ENCODE results near the gene TP53I11. TPM values are rescaled to one million over a fixed set of nuclear protein-coding genes. Genes with fewer than 3 reads are reported as not detected.

The TP53I11 gene
- total RNA-seq, 1 donor from 2014 or later = 23.1 TPM

DNA sequence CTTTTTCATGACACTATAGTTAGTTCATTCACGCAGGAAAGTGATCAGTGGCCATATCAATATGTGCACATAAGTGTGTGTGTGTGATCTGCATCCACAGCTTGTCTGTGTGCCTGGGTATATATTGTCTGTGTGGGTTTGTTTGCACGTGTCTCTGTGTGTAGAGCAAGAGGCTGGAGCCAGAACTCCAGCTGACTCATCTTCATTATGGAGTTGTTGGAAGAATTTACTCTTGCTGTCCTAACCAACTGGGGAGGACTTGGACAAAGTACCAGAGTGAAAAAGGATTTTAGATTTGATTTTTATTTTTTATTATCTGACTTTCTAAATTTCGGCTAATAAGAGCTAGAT is 63.9 kb downstream of the TP53I11 start:
- Histone ChIP-seq H3K9ac (no peak overlapping the region), H3K79me2 (ENCODE audit: low read depth) (no peaks in the 10 kb centered on the region), H3K4me2 (no peak overlapping the region), H3K27ac (no peak overlapping the region), H3K4me1 (peaks cover 57% of the 10 kb centered on the region), H2AFZ (replicated peaks) (no peak overlapping the region), H3K27me3 (peaks cover 11% of the 10 kb centered on the region), H3F3A (ENCODE audit: low read depth) (peaks cover 17% of the 10 kb centered on the region), H3K4me3 (no peak overlapping the region), H3K9me3 (ENCODE audit: low read depth) (no peaks in the 10 kb centered on the region), H3K36me3 (no peaks in the 10 kb centered on the region), H4K20me1 (ENCODE audit: low read depth) (peaks cover 36% of the 10 kb centered on the region)
- H3K4me3 Mint-ChIP-seq = no peak overlapping the region
- no peak for DNase-seq (ENCODE audit: low spot score)
- peaks cover 86% of the 10 kb centered on the region for H3K4me1 Mint-ChIP-seq
- H3K27ac Mint-ChIP-seq = peak overlapping the region; percentile 90
- TF ChIP-seq, protein P1, sequence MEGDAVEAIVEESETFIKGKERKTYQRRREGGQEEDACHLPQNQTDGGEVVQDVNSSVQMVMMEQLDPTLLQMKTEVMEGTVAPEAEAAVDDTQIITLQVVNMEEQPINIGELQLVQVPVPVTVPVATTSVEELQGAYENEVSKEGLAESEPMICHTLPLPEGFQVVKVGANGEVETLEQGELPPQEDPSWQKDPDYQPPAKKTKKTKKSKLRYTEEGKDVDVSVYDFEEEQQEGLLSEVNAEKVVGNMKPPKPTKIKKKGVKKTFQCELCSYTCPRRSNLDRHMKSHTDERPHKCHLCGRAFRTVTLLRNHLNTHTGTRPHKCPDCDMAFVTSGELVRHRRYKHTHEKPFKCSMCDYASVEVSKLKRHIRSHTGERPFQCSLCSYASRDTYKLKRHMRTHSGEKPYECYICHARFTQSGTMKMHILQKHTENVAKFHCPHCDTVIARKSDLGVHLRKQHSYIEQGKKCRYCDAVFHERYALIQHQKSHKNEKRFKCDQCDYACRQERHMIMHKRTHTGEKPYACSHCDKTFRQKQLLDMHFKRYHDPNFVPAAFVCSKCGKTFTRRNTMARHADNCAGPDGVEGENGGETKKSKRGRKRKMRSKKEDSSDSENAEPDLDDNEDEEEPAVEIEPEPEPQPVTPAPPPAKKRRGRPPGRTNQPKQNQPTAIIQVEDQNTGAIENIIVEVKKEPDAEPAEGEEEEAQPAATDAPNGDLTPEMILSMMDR (IDR thresholded peaks at IDR 0.05) = no peak
- TF ChIP-seq EZH2 (IDR thresholded peaks at IDR 0.05) = no peak
- no peak for TF ChIP-seq EZH2phosphoT487 (IDR thresholded peaks at IDR 0.05)
- peaks cover 2% of the 10 kb centered on the region for H3K27me3 Mint-ChIP-seq (ENCODE audit: insufficient read depth, low read depth)
- no peaks in the 10 kb centered on the region for H3K9me3 Mint-ChIP-seq
- peaks cover 2% of the 10 kb centered on the region for H3K36me3 Mint-ChIP-seq

DNA sequence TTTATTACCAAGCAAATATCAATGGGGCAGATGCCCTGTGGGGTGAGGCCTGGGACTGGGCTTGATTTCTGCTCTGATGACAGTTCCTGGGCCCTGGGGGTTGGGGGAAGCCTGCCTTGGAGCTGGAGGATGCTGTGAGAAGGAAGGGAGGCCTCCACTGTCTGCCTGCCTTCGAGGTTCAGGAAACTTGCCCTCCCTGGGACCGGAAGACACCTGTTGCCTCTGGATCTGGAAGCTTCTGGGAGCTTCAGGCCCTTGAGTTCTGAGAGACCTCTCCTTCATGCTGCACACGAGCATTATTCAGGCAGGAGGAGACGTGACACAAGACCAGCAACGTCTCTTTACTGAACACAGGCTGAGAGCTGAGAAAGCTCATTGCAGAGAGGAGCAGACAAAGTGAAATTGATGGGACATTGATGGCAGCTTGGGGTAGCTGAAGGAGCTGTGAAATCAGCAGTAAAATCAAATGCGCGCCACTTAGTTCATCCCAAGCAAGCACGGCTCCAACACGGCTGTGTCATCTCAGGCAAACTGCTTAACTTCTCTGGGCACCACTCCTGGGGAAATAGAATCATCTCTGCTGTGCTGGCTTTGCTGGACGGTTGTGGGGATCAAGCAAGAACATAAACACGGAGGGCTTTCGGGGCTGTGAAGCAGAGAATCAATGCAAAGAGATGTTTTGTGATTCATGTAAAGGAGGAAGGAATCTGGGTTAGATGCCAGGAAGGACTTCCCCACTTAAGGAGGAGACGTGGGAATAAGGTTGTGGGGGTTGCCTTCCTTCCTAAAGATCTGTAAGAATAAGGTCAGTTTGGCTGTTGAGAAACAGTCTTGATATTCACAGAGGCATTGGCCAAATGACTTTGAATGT is 64.5 kb downstream of the TP53I11 start:
- peaks cover 83% of the 10 kb centered on the region for H3K4me1 Mint-ChIP-seq
- Histone ChIP-seq H2AFZ (replicated peaks) (no peak overlapping the region), H3K27ac (no peak overlapping the region), H3K36me3 (no peaks in the 10 kb centered on the region), H3K4me3 (no peak overlapping the region), H3K4me2 (peak overlapping the region; percentile 14), H4K20me1 (ENCODE audit: low read depth) (peaks cover 34% of the 10 kb centered on the region), H3K4me1 (peaks cover 59% of the 10 kb centered on the region), H3K79me2 (ENCODE audit: low read depth) (no peaks in the 10 kb centered on the region), H3K27me3 (peaks cover 5% of the 10 kb centered on the region), H3K9me3 (ENCODE audit: low read depth) (no peaks in the 10 kb centered on the region), H3K9ac (no peak overlapping the region), H3F3A (ENCODE audit: low read depth) (peaks cover 17% of the 10 kb centered on the region)
- H3K4me3 Mint-ChIP-seq = peak overlapping the region; percentile 58
- no peaks in the 10 kb centered on the region for H3K9me3 Mint-ChIP-seq
- peaks cover 2% of the 10 kb centered on the region for H3K36me3 Mint-ChIP-seq
- H3K27me3 Mint-ChIP-seq (ENCODE audit: insufficient read depth, low read depth) = peaks cover 2% of the 10 kb centered on the region
- H3K27ac Mint-ChIP-seq = peak overlapping the region; percentile 90
- no peak for DNase-seq (ENCODE audit: low spot score)
- TF ChIP-seq, protein P1 (IDR thresholded peaks at IDR 0.05) = no peak
- no peak for TF ChIP-seq EZH2phosphoT487 (IDR thresholded peaks at IDR 0.05)

DNA sequence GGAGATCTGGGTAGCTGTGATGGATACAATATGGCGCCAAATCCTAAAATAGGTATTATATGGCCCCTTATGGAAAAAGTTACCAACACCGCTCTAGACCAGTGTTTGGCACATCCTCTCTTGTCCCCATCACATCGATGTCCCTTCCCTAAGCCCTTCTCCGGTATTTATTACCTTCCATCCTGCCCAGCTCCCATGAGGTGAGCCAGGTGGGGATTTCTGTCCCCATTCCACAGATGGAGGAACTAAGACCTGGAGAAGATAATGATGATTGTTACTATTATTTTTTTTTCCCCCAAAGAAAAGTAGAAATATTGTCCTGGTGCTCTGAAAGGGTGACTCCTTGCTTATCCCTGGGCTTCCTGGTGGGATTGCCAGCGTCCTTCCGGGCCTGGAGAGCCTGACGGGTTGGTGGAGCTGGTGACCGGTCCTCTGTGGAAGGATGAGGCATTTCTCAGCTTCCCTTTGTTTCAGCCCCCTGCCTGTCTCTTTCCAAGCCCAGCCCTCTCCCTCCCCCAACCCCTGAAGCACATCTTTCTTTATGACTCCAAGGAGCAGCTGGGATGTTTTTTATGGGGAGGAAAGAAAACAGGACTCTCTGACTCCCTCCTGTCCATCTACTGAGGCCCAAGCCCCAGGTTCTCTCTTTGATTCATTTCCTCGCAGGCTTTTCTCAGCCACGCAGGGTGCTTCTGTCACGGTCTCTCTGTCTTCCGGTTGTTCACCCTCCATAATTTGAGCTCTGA is 65.4 kb downstream of the TP53I11 start:
- H3K4me3 Mint-ChIP-seq = peak overlapping the region; percentile 58
- peaks cover 2% of the 10 kb centered on the region for H3K36me3 Mint-ChIP-seq
- H3F3A ChIP-seq (ENCODE audit: low read depth) = peaks cover 17% of the 10 kb centered on the region
- H3K4me1 Mint-ChIP-seq = peaks cover 87% of the 10 kb centered on the region
- H3K27ac Mint-ChIP-seq = peak overlapping the region; percentile 90
- no peak overlapping the region for H3K9ac ChIP-seq
- peaks cover 2% of the 10 kb centered on the region for H3K27me3 Mint-ChIP-seq (ENCODE audit: insufficient read depth, low read depth)
- no peaks in the 10 kb centered on the region for H3K9me3 Mint-ChIP-seq
- peak overlapping the region; percentile 14 for H3K4me2 ChIP-seq
- TF ChIP-seq EZH2phosphoT487 (IDR thresholded peaks at IDR 0.05) (no peak), EZH2 (IDR thresholded peaks at IDR 0.05) (no peak)
- TF ChIP-seq, protein P1 (IDR thresholded peaks at IDR 0.05) = no peak
- H3K4me3 ChIP-seq = no peak overlapping the region
- no peak for DNase-seq (ENCODE audit: low spot score)
- peaks cover 6% of the 10 kb centered on the region for H3K27me3 ChIP-seq
- H3K9me3 ChIP-seq (ENCODE audit: low read depth) = no peaks in the 10 kb centered on the region
- no peaks in the 10 kb centered on the region for H3K79me2 ChIP-seq (ENCODE audit: low read depth)
- no peak overlapping the region for H3K27ac ChIP-seq
- no peak overlapping the region for H2AFZ ChIP-seq (replicated peaks)
- peaks cover 59% of the 10 kb centered on the region for H3K4me1 ChIP-seq
- peaks cover 32% of the 10 kb centered on the region for H4K20me1 ChIP-seq (ENCODE audit: low read depth)
- H3K36me3 ChIP-seq = no peaks in the 10 kb centered on the region

Measured in neural progenitor cell (in vitro differentiated cells).